ENCODE measurements around the gene HDAC7. TPM values are rescaled to one million over a fixed set of nuclear protein-coding genes. Genes with fewer than 3 reads are reported as not detected.

Gene HDAC7
- total RNA-seq, 3 donors from 2014 or later (not counting 1 experiment from before 2014, with no cell fraction given) = 141 to 235 (median 147) TPM

DNA sequence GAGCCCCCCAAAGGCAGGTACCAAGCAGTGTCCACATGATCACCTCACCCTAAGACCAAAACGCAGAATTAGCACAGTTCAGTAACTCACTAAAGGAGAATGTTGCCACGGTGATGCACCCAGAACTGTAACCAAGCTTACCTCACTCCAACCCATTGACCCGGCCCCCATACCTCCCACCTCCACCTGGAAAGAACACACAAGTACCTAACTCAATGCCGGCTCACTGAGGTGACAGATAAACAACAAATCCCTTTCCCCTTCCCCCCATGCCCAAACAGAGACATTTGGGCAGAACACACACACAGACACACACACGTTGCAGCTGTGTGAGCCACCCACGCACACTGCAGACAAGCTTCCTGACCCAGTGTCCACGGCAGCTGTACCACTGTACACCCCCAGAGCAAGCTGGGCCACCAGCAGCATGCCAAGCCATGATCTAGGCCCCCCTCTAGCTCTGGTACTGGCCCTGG is 62.3 kb downstream of the HDAC7 start:
- 62% methylated on average over 7 of the region's 7 CpGs for WGBS (ENCODE audit: insufficient coverage)
- no peaks in the 10 kb centered on the region for H3K36me3 Mint-ChIP-seq
- Histone ChIP-seq H3K4me3 (ENCODE audit: low read length) (no peak overlapping the region), H3K27me3 (ENCODE audit: control insufficient read depth, insufficient read depth, low read length) (no peaks in the 10 kb centered on the region), H3K36me3 (ENCODE audit: control insufficient read depth, insufficient read depth, low read length) (no peaks in the 10 kb centered on the region), H3K4me1 (ENCODE audit: control insufficient read depth, insufficient read depth, low read length) (peaks cover 33% of the 10 kb centered on the region), H3K27ac (ENCODE audit: low read length) (no peak overlapping the region), H3K9me3 (ENCODE audit: control insufficient read depth, insufficient read depth, low read length) (no peaks in the 10 kb centered on the region)
- DNase-seq = no peak
- no peak overlapping the region for H3K27ac Mint-ChIP-seq
- TF ChIP-seq CTCF (IDR thresholded peaks at IDR 0.05) = no peak
- no peak for ATAC-seq
- intact Hi-C loops (cut with micrococcal nuclease) = no loop called here
- H3K4me1 Mint-ChIP-seq = peaks cover 6 to 21% of the 10 kb centered on the region in 2 donors
- H3K27me3 Mint-ChIP-seq (ENCODE audit: low read depth in 2 of 2) = peaks cover 4 to 8% of the 10 kb centered on the region in 2 donors
- no peaks in the 10 kb centered on the region for H3K9me3 Mint-ChIP-seq
- peak overlapping the region; percentile 56 for H3K4me3 Mint-ChIP-seq

GRCh38 chr12:47755655-47756562 is 63.8 kb downstream of the HDAC7 start:
- 81% methylated on average over 12 of the region's 12 CpGs for WGBS (ENCODE audit: insufficient coverage)
- Mint-ChIP-seq H3K4me3 (no peak overlapping the region), H3K4me1 (peaks cover 6 to 21% of the 10 kb centered on the region in 2 donors), H3K9me3 (no peaks in the 10 kb centered on the region), H3K27ac (no peak overlapping the region), H3K27me3 (ENCODE audit: low read depth in 2 of 2) (peaks cover 4 to 8% of the 10 kb centered on the region in 2 donors), H3K36me3 (no peaks in the 10 kb centered on the region)
- no peak overlapping the region for H3K4me3 ChIP-seq (ENCODE audit: low read length)
- DNase-seq (peak in 1 of 2 donors; percentile 55), ATAC-seq (no peak)
- H3K27me3 ChIP-seq (ENCODE audit: control insufficient read depth, insufficient read depth, low read length) = no peaks in the 10 kb centered on the region
- peaks cover 33% of the 10 kb centered on the region for H3K4me1 ChIP-seq (ENCODE audit: control insufficient read depth, insufficient read depth, low read length)
- no peaks in the 10 kb centered on the region for H3K9me3 ChIP-seq (ENCODE audit: control insufficient read depth, insufficient read depth, low read length)
- intact Hi-C loops (cut with micrococcal nuclease) = no loop called here
- H3K36me3 ChIP-seq (ENCODE audit: control insufficient read depth, insufficient read depth, low read length) = no peaks in the 10 kb centered on the region
- no peak for TF ChIP-seq CTCF (IDR thresholded peaks at IDR 0.05)
- no peak overlapping the region for H3K27ac ChIP-seq (ENCODE audit: low read length)

GRCh38 chr12:47754881-47755280 is 64.8 kb downstream of the HDAC7 start:
- no peak overlapping the region for H3K27ac Mint-ChIP-seq

More at GRCh38 chr12:47754881-47755280, 64.8 kb downstream of the HDAC7 start:
- peaks cover 1 to 7% of the 10 kb centered on the region in 2 donors for H3K27me3 Mint-ChIP-seq (ENCODE audit: low read depth in 2 of 2)
- 48% methylated on average over 3 of the region's 3 CpGs for WGBS (ENCODE audit: insufficient coverage)
- no peaks in the 10 kb centered on the region for H3K9me3 Mint-ChIP-seq
- no peak for DNase-seq
- H3K4me1 Mint-ChIP-seq = peaks cover 6 to 21% of the 10 kb centered on the region in 2 donors
- H3K4me3 Mint-ChIP-seq = no peak overlapping the region
- no peaks in the 10 kb centered on the region for H3K36me3 Mint-ChIP-seq
- H3K4me1 ChIP-seq (ENCODE audit: control insufficient read depth, insufficient read depth, low read length) = peaks cover 33% of the 10 kb centered on the region
- H3K27me3 ChIP-seq (ENCODE audit: control insufficient read depth, insufficient read depth, low read length) = no peaks in the 10 kb centered on the region
- H3K9me3 ChIP-seq (ENCODE audit: control insufficient read depth, insufficient read depth, low read length) = no peaks in the 10 kb centered on the region
- no peak for TF ChIP-seq CTCF (IDR thresholded peaks at IDR 0.05)
- no peaks in the 10 kb centered on the region for H3K36me3 ChIP-seq (ENCODE audit: control insufficient read depth, insufficient read depth, low read length)
- H3K27ac ChIP-seq (ENCODE audit: low read length) = no peak overlapping the region
- ATAC-seq = no peak
- no peak overlapping the region for H3K4me3 ChIP-seq (ENCODE audit: low read length)
- intact Hi-C loops (cut with micrococcal nuclease) = no loop called here

All from natural killer cell (primary cell).